Breast epithelium (tissue), 4 donors: Measurements from ENCODE around the gene CEACAM19. TPM values are rescaled to one million over a fixed set of nuclear protein-coding genes. Genes with fewer than 3 reads are reported as not detected.
"Not testable (repeated sequence)": the region's sequence is repeated elsewhere in the genome, so short reads cannot be mapped to it uniquely, and the experiment has no call there.

Experiments used
- DNase-seq, 2 donors: peaks; one replicate each; pipeline ENCODE4 v3.0.0-alpha.2; 2019; ENCODE audit warnings: low spot score in 2 of 2
- H3K27ac ChIP-seq, 2 donors: fragments of 200-600 bp; sonication (generic) in 1 of 2; one replicate each; pipeline ENCODE4 v1.5.1; 2016 to 2019; ENCODE audit warnings: mild to moderate bottlenecking in 1 of 2
- H3K27me3 ChIP-seq, 2 donors: fragments of 200-600 bp; sonication (generic) in 1 of 2; one replicate each; pipeline versions ENCODE4 v1.5.1 to v1.6.0; 2017 to 2019; ENCODE audit warnings: control low read depth in 1 of 2, mild to moderate bottlenecking in 1 of 2
- H3K36me3 ChIP-seq: fragments of 200-600 bp; one replicate; pipeline ENCODE4 v1.5.1; 2019
- H3K4me1 ChIP-seq, 2 donors: fragments of 200-600 bp; sonication (generic); one replicate each; pipeline ENCODE4 v1.5.1; 2016 to 2019; ENCODE audit warnings: control low read depth in 1 of 2
- H3K4me3 ChIP-seq, 3 donors: fragments of 200-600 bp; sonication (generic); 1 replicate in 2 of 3; 2 replicates in 1 of 3; pipeline ENCODE4 v1.5.1; 2016 to 2019; ENCODE audit warnings: mild to moderate bottlenecking in 3 of 3, moderate library complexity in 2 of 3
- H3K9me3 ChIP-seq, 2 donors: fragments of 200-600 bp; sonication (generic) in 1 of 2; one replicate each; pipeline ENCODE4 v1.5.1; 2016 to 2019; ENCODE audit warnings: control low read depth in 1 of 2
- CTCF ChIP-seq, 3 donors: fragments of 450-650 bp; IDR thresholded peaks; one replicate each; pipeline ENCODE4 v1.5.1; 2016 to 2017; ENCODE audit warnings: antibody characterized with exemption in 3 of 3, mild to moderate bottlenecking in 3 of 3, moderate library complexity in 3 of 3
- POLR2A ChIP-seq: fragments of 450-650 bp; IDR thresholded peaks from one replicate; pipeline ENCODE4 v1.6.1; 2016; ENCODE audit warnings: antibody characterized with exemption, mild to moderate bottlenecking, moderate library complexity
- POLR2AphosphoS5 ChIP-seq, 3 donors: sonication (generic); formaldehyde crosslinking; IDR thresholded peaks; one replicate each; pipeline ENCODE4 v1.6.1; 2017; ENCODE audit warnings: antibody characterized with exemption in 3 of 3
- intact Hi-C: fragments of 100-400 bp; cut with DNase I; formaldehyde crosslinking; loops from one replicate; pipeline ENCODE4 v1.15.1; 2023; ENCODE audit warnings: low total_unique reads
- total RNA-seq, 3 donors: library from RNA; depleted of rRNA; stranded (reverse); fragments of >200 nt; gene quantifications; one replicate each; pipeline ENCODE4 v1.1.0, GENCODE V29; 2016

Gene CEACAM19
- total RNA-seq, 3 donors from 2014 or later = 0.96 to 5.3 (median 4.9) TPM

- no peaks in the 10 kb centered on the region for H3K36me3 ChIP-seq
- no peaks in the 10 kb centered on the region for H3K27me3 ChIP-seq
- intact Hi-C loops = no loop called here
- no peak for DNase-seq
- H3K27ac ChIP-seq = no peak overlapping the region
- H3K4me3 ChIP-seq = no peak overlapping the region
- H3K9me3 ChIP-seq = no peaks in the 10 kb centered on the region
- TF ChIP-seq POLR2AphosphoS5 (IDR thresholded peaks at IDR 0.05) = no peak
- TF ChIP-seq CTCF (IDR thresholded peaks at IDR 0.05) = no peak
- TF ChIP-seq POLR2A = no peak
- no peaks in the 10 kb centered on the region for H3K4me1 ChIP-seq
Measured at GRCh38 chr19:44664976-44665375, 6.3 kb upstream of the CEACAM19 start.

- Histone ChIP-seq H3K9me3 (no peaks in the 10 kb centered on the region), H3K27ac (no peak overlapping the region), H3K4me1 (no peaks in the 10 kb centered on the region), H3K27me3 (no peaks in the 10 kb centered on the region), H3K4me3 (no peak overlapping the region), H3K36me3 (no peaks in the 10 kb centered on the region)
- intact Hi-C loops = no loop called here
- no peak for DNase-seq
- TF ChIP-seq CTCF (IDR thresholded peaks at IDR 0.05) (no peak), POLR2AphosphoS5 (IDR thresholded peaks at IDR 0.05) (no peak), POLR2A (no peak)
Measured at GRCh38 chr19:44666852-44667556, 4.3 kb upstream of the CEACAM19 start.

DNA sequence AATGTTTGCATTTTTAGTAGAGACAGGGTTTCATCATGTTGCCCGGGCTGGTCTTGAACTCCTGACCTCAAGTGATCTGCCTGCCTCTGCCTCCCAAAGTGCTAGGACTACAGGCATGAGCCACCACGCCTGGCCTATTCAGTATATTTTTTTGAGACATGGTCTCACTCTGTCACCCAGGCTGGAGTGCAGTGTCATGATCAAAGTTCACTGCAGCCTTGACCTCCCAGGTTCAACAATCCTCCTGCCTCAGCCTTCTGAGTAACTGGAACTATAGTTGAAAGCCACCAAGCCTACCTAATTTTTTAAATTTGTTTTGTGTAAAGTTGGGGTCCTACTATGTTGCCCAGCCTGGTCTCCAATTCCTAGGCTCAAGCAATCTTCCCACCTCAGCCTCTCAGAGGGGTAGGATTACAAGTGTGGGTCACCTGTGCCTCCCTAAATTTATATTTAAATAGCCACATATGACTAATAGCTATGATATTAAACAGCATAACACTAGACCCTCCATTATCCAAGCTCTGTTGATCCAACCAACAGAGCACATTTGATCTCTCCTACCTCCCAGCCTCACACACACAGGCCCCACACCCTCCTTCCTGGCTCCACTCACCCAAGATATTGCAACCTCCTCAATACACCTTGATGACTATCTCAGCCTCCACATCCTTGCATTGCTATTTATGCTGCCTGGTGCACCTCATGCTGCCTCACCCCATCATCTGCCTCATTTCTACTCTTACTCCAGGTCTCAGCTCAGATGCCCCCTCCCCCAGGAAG is 2.1 kb upstream of the CEACAM19 start:
- no peak for DNase-seq
- TF ChIP-seq POLR2A (no peak), CTCF (IDR thresholded peaks at IDR 0.05) (no peak), POLR2AphosphoS5 (IDR thresholded peaks at IDR 0.05) (no peak)
- intact Hi-C loops = no loop called here
- Histone ChIP-seq H3K4me1 (no peaks in the 10 kb centered on the region), H3K4me3 (no peak overlapping the region), H3K27ac (no peak overlapping the region), H3K36me3 (no peaks in the 10 kb centered on the region), H3K27me3 (no peaks in the 10 kb centered on the region), H3K9me3 (no peaks in the 10 kb centered on the region)

GRCh38 chr19:44670027-44670426 is 1.3 kb upstream of the CEACAM19 start:
- intact Hi-C loops, H3K4me3 ChIP-seq, H3K27ac ChIP-seq, H3K36me3 ChIP-seq, H3K9me3 ChIP-seq, H3K4me1 ChIP-seq, DNase-seq, H3K27me3 ChIP-seq: not testable (repeated sequence)

DNA sequence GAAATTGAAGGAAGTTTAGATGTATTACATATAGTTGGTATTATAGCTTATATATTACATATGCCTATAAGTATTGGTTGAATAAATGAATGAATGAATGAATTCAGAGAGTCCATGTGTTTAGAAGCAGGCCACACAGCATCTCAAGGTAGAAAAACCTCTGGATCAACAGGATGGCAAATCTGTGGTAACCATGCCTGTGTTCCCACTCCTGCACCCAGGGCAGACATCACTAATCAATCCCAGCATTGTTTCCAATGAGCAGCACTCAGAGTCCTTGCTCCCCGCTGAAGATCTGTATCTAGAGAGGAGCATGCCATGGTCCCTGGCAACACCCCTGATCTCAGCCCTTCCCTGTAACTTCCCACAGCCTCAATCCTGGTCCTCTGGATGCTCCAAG is 944 bp downstream of the CEACAM19 start:
- intact Hi-C loops = no loop called here
- no peak for TF ChIP-seq CTCF (IDR thresholded peaks at IDR 0.05)
- no peak for TF ChIP-seq POLR2A
- no peak for TF ChIP-seq POLR2AphosphoS5 (IDR thresholded peaks at IDR 0.05)
- H3K4me1 ChIP-seq = no peaks in the 10 kb centered on the region
- no peaks in the 10 kb centered on the region for H3K9me3 ChIP-seq
- no peaks in the 10 kb centered on the region for H3K27me3 ChIP-seq
- H3K4me3 ChIP-seq = no peak overlapping the region
- no peak overlapping the region for H3K27ac ChIP-seq
- no peak for DNase-seq
- no peaks in the 10 kb centered on the region for H3K36me3 ChIP-seq
